Activated naive CD8-positive, alpha-beta T cell treated with anti-CD3 and anti-CD28 coated beads, Interleukin-2, amount 50 U/mL, for 16 hours (primary cell): ENCODE data around the gene TSPAN31.
A peak's percentile ranks its signal among the peaks of the same experiment; 100 is the strongest.

Experiments
- DNase-seq: peaks from one replicate; pipeline ENCODE4 v3.0.0-alpha.2; 2020; ENCODE audit warnings: low read depth, low spot score

TSPAN31 gene

GRCh38 chr12:57735198-57735855, 9.5 kb upstream of the TSPAN31 start:
- no peak for DNase-seq

GRCh38 chr12:57735952-57736740, 8.7 kb upstream of the TSPAN31 start:
- DNase-seq = no peak

- DNase-seq = no peak
Observed at GRCh38 chr12:57736741-57737466, 7.9 kb upstream of the TSPAN31 start.

GRCh38 chr12:57737467-57738460, 7.1 kb upstream of the TSPAN31 start:
- no peak for DNase-seq

GRCh38 chr12:57738661-57739237, 6.1 kb upstream of the TSPAN31 start, which contains the start of gene AGAP2:
Gene AGAP2 (minus strand): TSS chr12:57738742. CDS start chr12:57738246, 496 bp downstream.
- DNase-seq = no peak

- no peak for DNase-seq
Observed at GRCh38 chr12:57739387-57739786, 5.5 kb upstream of the TSPAN31 start.

GRCh38 chr12:57739914-57740538, 4.8 kb upstream of the TSPAN31 start:
- DNase-seq = no peak

- peak; percentile 31 for DNase-seq
Observed at GRCh38 chr12:57740656-57741412, 4.0 kb upstream of the TSPAN31 start.

GRCh38 chr12:57741413-57741789, 3.4 kb upstream of the TSPAN31 start:
- no peak for DNase-seq

GRCh38 chr12:57741844-57742738, 2.7 kb upstream of the TSPAN31 start:
- DNase-seq = peak; percentile 53

- no peak for DNase-seq
Observed at GRCh38 chr12:57743769-57744168, 1.1 kb upstream of the TSPAN31 start.

GRCh38 chr12:57744194-57744776, 554 bp upstream of the TSPAN31 start:
- DNase-seq = peak; percentile 47

- no peak for DNase-seq
Observed at GRCh38 chr12:57745485-57745881, 644 bp downstream of the TSPAN31 start.

GRCh38 chr12:57746025-57746424, 1.2 kb downstream of the TSPAN31 start:
- no peak for DNase-seq

- DNase-seq = no peak
Observed at GRCh38 chr12:57749061-57749460, 4.2 kb downstream of the TSPAN31 start.

- no peak for DNase-seq
Observed at GRCh38 chr12:57750561-57751431, 6.0 kb downstream of the TSPAN31 start.

- DNase-seq = no peak
Observed at GRCh38 chr12:57751432-57751787, 6.6 kb downstream of the TSPAN31 start.
